Vagina (tissue), 2 donors: ENCODE results near the gene KRT85. TPM values are rescaled to one million over a fixed set of nuclear protein-coding genes. Genes with fewer than 3 reads are reported as not detected.

Experiments
- DNase-seq, 2 donors: peaks; one replicate each; pipeline ENCODE4 v3.0.0-alpha.2; 2017; ENCODE audit errors: extremely low spot score in 2 of 2
- H3K27ac ChIP-seq: fragments of 200-600 bp; sonication (generic); one replicate; pipeline ENCODE4 v1.5.1; 2019
- H3K27me3 ChIP-seq: fragments of 200-600 bp; sonication (generic); one replicate; pipeline ENCODE4 v1.5.1; 2019
- H3K36me3 ChIP-seq, 2 donors: fragments of 200-600 bp; sonication (generic); one replicate each; pipeline ENCODE4 v1.5.1; 2017 to 2019
- H3K4me1 ChIP-seq: fragments of 200-600 bp; sonication (generic); one replicate; pipeline ENCODE4 v1.5.1; 2019
- H3K4me3 ChIP-seq, 2 donors: fragments of 200-600 bp; sonication (generic); 1 replicate in 1 of 2; 2 replicates in 1 of 2; pipeline ENCODE4 v1.5.1; 2016 to 2019
- H3K9me3 ChIP-seq: fragments of 200-600 bp; sonication (generic); one replicate; pipeline ENCODE4 v1.5.1; 2019
- POLR2A ChIP-seq, 2 donors: fragments of 450-650 bp; IDR thresholded peaks; one replicate each; pipeline ENCODE4 v1.6.1; 2017; ENCODE audit warnings: antibody characterized with exemption in 2 of 2, mild to moderate bottlenecking in 2 of 2, moderate library complexity in 2 of 2
- POLR2AphosphoS5 ChIP-seq, 2 donors: sonication (generic); formaldehyde crosslinking; IDR thresholded peaks; one replicate each; pipeline ENCODE4 v1.9.0; 2017; ENCODE audit warnings: antibody characterized with exemption in 2 of 2, mild to moderate bottlenecking in 2 of 2, low read depth in 1 of 2; ENCODE audit not compliant: insufficient read depth in 1 of 2
- intact Hi-C: fragments of 100-400 bp; cut with DNase I; formaldehyde crosslinking; loops from one replicate; pipeline ENCODE4 v1.15.1; 2023
- total RNA-seq: library from RNA; depleted of rRNA; stranded (reverse); fragments of >200 nt; gene quantifications from one replicate; pipeline ENCODE4 v1.2.3, GENCODE V29; 2016
- TF ChIP-seq, protein P1 (sequence below), 3 experiments: fragments of 450-650 bp in 2 of 3; fragments of 200-600 bp in 1 of 3; sonication (generic) in 1 of 3; IDR thresholded peaks; one replicate each; pipeline ENCODE4 v1.5.1; 2017 to 2019; ENCODE audit warnings: antibody characterized with exemption in 3 of 3, mild to moderate bottlenecking in 2 of 3, moderate library complexity in 2 of 3

The KRT85 gene
- not detected for total RNA-seq

- no peaks in the 10 kb centered on the region for H3K27me3 ChIP-seq
- H3K27ac ChIP-seq, result no peak within 1 kb of the TSS
- H3K9me3 ChIP-seq, result no peaks in the 10 kb centered on the region
- no peak within 1 kb of the TSS for H3K4me3 ChIP-seq
- DNase-seq, result no peak
- H3K36me3 ChIP-seq, result no peaks in the 10 kb centered on the region
- TF ChIP-seq POLR2A (IDR thresholded peaks at IDR 0.05), result no peak
- TF ChIP-seq, protein P1, sequence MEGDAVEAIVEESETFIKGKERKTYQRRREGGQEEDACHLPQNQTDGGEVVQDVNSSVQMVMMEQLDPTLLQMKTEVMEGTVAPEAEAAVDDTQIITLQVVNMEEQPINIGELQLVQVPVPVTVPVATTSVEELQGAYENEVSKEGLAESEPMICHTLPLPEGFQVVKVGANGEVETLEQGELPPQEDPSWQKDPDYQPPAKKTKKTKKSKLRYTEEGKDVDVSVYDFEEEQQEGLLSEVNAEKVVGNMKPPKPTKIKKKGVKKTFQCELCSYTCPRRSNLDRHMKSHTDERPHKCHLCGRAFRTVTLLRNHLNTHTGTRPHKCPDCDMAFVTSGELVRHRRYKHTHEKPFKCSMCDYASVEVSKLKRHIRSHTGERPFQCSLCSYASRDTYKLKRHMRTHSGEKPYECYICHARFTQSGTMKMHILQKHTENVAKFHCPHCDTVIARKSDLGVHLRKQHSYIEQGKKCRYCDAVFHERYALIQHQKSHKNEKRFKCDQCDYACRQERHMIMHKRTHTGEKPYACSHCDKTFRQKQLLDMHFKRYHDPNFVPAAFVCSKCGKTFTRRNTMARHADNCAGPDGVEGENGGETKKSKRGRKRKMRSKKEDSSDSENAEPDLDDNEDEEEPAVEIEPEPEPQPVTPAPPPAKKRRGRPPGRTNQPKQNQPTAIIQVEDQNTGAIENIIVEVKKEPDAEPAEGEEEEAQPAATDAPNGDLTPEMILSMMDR (IDR thresholded peaks at IDR 0.05), result no peak
- no peak for TF ChIP-seq POLR2AphosphoS5 (IDR thresholded peaks at IDR 0.05; ENCODE audit: insufficient read depth in 1 of 2, low read depth in 1 of 2)
- peaks cover 14% of the 10 kb centered on the region for H3K4me1 ChIP-seq
- intact Hi-C loops, result no loop called here
Observed at GRCh38 chr12:52366738-52367485, at the start of gene KRT85. Gene KRT85, minus strand, starts transcription at chr12:52367481. Its CDS starts 76 bp downstream, at chr12:52367405.

GRCh38 chr12:52416795-52417194 lies 49.5 kb upstream of the KRT85 start:
- peak overlapping the region; percentile 76 for H3K27ac ChIP-seq
- H3K9me3 ChIP-seq, result no peaks in the 10 kb centered on the region
- H3K36me3 ChIP-seq, result no peaks in the 10 kb centered on the region
- no peaks in the 10 kb centered on the region for H3K27me3 ChIP-seq
- TF ChIP-seq POLR2AphosphoS5 (IDR thresholded peaks at IDR 0.05; ENCODE audit: insufficient read depth in 1 of 2, low read depth in 1 of 2) (no peak), POLR2A (IDR thresholded peaks at IDR 0.05) (no peak)
- TF ChIP-seq, protein P1 (IDR thresholded peaks at IDR 0.05), result no peak
- intact Hi-C loops, result no loop called here
- peaks cover 14% of the 10 kb centered on the region for H3K4me1 ChIP-seq
- H3K4me3 ChIP-seq, result no peak overlapping the region
- DNase-seq, result no peak

- Histone ChIP-seq H3K36me3 (no peaks in the 10 kb centered on the region), H3K27ac (peak overlapping the region; percentile 76), H3K9me3 (no peaks in the 10 kb centered on the region), H3K4me3 (no peak overlapping the region), H3K27me3 (no peaks in the 10 kb centered on the region), H3K4me1 (peaks cover 14% of the 10 kb centered on the region)
- peak in 1 of 2 donors; percentile 94 for DNase-seq
- intact Hi-C loops, result no loop called here
- TF ChIP-seq POLR2AphosphoS5 (IDR thresholded peaks at IDR 0.05; ENCODE audit: insufficient read depth in 1 of 2, low read depth in 1 of 2), result peak; percentile 26 to 84
- TF ChIP-seq POLR2A (IDR thresholded peaks at IDR 0.05), result no peak
Observed at GRCh38 chr12:52415870-52416750, 48.8 kb upstream of the KRT85 start.

- H3K27me3 ChIP-seq, result no peaks in the 10 kb centered on the region
- no peaks in the 10 kb centered on the region for H3K36me3 ChIP-seq
- H3K4me3 ChIP-seq, result no peak overlapping the region
- intact Hi-C loops, result no loop called here
- no peak overlapping the region for H3K27ac ChIP-seq
- H3K4me1 ChIP-seq, result peaks cover 14% of the 10 kb centered on the region
- H3K9me3 ChIP-seq, result no peaks in the 10 kb centered on the region
- DNase-seq, result no peak
- no peak for TF ChIP-seq POLR2A (IDR thresholded peaks at IDR 0.05)
- no peak for TF ChIP-seq POLR2AphosphoS5 (IDR thresholded peaks at IDR 0.05; ENCODE audit: insufficient read depth in 1 of 2, low read depth in 1 of 2)
- TF ChIP-seq, protein P1 (IDR thresholded peaks at IDR 0.05), result no peak
Observed at GRCh38 chr12:52414936-52415335, 47.7 kb upstream of the KRT85 start.

DNA sequence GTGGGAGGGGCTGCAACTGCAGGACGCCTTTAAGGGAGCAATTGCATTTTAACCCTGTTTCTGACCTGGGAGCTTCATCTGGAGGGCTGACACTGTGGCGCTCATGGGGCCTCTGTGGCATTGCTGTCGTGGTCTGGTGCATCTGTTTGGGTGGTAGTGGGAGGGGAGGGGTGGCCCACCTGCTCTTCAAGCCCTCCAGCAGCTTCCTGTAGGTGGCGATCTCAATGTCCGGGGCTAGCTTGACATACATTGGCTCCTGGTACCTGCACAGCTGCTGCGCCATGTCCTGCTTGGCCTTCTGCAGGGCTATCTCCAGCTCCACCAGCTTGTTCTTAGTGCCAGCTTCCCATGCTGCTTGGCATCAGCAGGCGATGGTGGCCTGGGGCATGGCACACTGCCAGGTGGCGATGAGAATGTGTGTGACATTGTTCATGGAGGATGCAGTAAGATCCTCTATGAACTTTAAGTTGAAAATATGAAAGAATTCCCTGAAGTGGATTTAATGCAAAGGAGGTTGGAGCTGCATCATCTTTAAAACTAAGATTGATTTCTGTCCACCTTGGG lies 46.6 kb upstream of the KRT85 start:
- no peak overlapping the region for H3K4me3 ChIP-seq
- no peak for TF ChIP-seq POLR2A (IDR thresholded peaks at IDR 0.05)
- TF ChIP-seq, protein P1 (IDR thresholded peaks at IDR 0.05), result no peak
- TF ChIP-seq POLR2AphosphoS5 (IDR thresholded peaks at IDR 0.05; ENCODE audit: insufficient read depth in 1 of 2, low read depth in 1 of 2), result no peak
- peaks cover 14% of the 10 kb centered on the region for H3K4me1 ChIP-seq
- H3K27ac ChIP-seq, result no peak overlapping the region
- no peak for DNase-seq
- no peaks in the 10 kb centered on the region for H3K9me3 ChIP-seq
- intact Hi-C loops, result no loop called here
- H3K36me3 ChIP-seq, result no peaks in the 10 kb centered on the region
- no peaks in the 10 kb centered on the region for H3K27me3 ChIP-seq
